H1 (cell line): ENCODE measurements around the gene INHBB. TPM values are rescaled to one million over a fixed set of nuclear protein-coding genes. Genes with fewer than 3 reads are reported as not detected.

Experiments used
- CTCF ChIA-PET: fragments of 300-600 bp; sonication (Branson Sonifier 250); formaldehyde crosslinking; loops from one replicate; lab custom pipeline; 2021; ENCODE audit not compliant: partially characterized antibody; lab: Charles Lee
- POLR2A ChIA-PET: fragments of 300-600 bp; sonication (Branson Sonifier 250); formaldehyde crosslinking; loops from one replicate; lab custom pipeline; 2021; ENCODE audit warnings: inconsistent platforms; ENCODE audit not compliant: partially characterized antibody; lab: Charles Lee
- DNase-seq, 2 experiments: peaks; one replicate each; pipeline versions ENCODE4 v3.0.0 to v3.0.0-alpha.2; 2010 to 2022; ENCODE audit warnings: low spot score in 2 of 2, low read depth in 1 of 2, mixed read lengths in 1 of 2
- FAIRE-seq: peaks from 2 replicates; lab custom pipeline; 2011; peaks lifted over from hg19 to GRCh38; lab: Jason Lieb, UNC
- H2AFZ ChIP-seq: 2 replicates; pipeline ENCODE4 v1.8.1; 2012; ENCODE audit warnings: low read length, inconsistent platforms
- H2AK5ac ChIP-seq: 2 replicates; pipeline ENCODE4 v1.6.1; 2013; ENCODE audit warnings: low read depth, low read length
- H2BK120ac ChIP-seq: replicated peaks from 2 replicates; pipeline ENCODE3; 2013; ENCODE audit warnings: low read depth, low read length, inconsistent platforms
- H2BK12ac ChIP-seq: 2 replicates; pipeline ENCODE4 v1.6.1; 2013; ENCODE audit warnings: low read depth, low read length
- H2BK15ac ChIP-seq: 2 replicates; pipeline ENCODE4 v1.6.1; 2013; ENCODE audit warnings: low read length
- H2BK20ac ChIP-seq: 2 replicates; pipeline ENCODE4 v1.6.1; 2013; ENCODE audit warnings: low read length
- H2BK5ac ChIP-seq: 2 replicates; pipeline ENCODE4 v1.6.1; 2013; ENCODE audit warnings: low read depth, low read length
- H3K14ac ChIP-seq: 2 replicates; pipeline ENCODE4 v1.6.1; 2013; ENCODE audit warnings: inconsistent platforms; ENCODE audit not compliant: insufficient read length
- H3K18ac ChIP-seq: 2 replicates; pipeline ENCODE4 v1.6.1; 2013; ENCODE audit warnings: low read length; ENCODE audit errors: extremely low read depth
- H3K23ac ChIP-seq: 2 replicates; pipeline ENCODE4 v1.6.1; 2013; ENCODE audit warnings: inconsistent platforms; ENCODE audit not compliant: insufficient read length
- H3K23me2 ChIP-seq: 2 replicates; pipeline ENCODE4 v1.6.1; 2013; ENCODE audit warnings: low read depth, low read length
- H3K27ac ChIP-seq: 2 replicates; pipeline ENCODE4 v1.6.1; 2011; ENCODE audit warnings: low read depth, low read length, inconsistent platforms
- H3K27me3 ChIP-seq, 4 experiments: replicated peaks in 1 of 4; 1 replicate in 1 of 4; 2 replicates in 3 of 4; pipeline versions ENCODE4 v1.6.1 to v1.8.1; 2011 to 2013; ENCODE audit warnings: low read length in 3 of 4, mild to moderate bottlenecking in 3 of 4, inconsistent platforms in 2 of 4, mixed read lengths in 2 of 4, moderate library complexity in 1 of 4; ENCODE audit not compliant: control insufficient read depth in 3 of 4, insufficient read depth in 3 of 4; ENCODE audit errors: extremely low read depth in 1 of 4
- H3K36me3 ChIP-seq, 4 experiments: 2 replicates each; pipeline versions ENCODE4 v1.6.1 to v1.8.1; 2011 to 2013; ENCODE audit warnings: mild to moderate bottlenecking in 4 of 4, low read length in 3 of 4, moderate library complexity in 2 of 4, control low read depth in 1 of 4, inconsistent platforms in 1 of 4; ENCODE audit not compliant: insufficient read depth in 4 of 4, control insufficient read depth in 2 of 4
- H3K4ac ChIP-seq: replicated peaks from 2 replicates; pipeline ENCODE3; 2013; ENCODE audit warnings: low read length, low read depth, mixed read lengths, inconsistent platforms; ENCODE audit not compliant: insufficient read length
- H3K4me1 ChIP-seq, 4 experiments: replicated peaks in 1 of 4; 1 replicate in 1 of 4; 2 replicates in 3 of 4; pipeline versions ENCODE4 v1.6.1 to v1.8.1; 2011 to 2013; ENCODE audit warnings: low read length in 3 of 4, inconsistent platforms in 2 of 4, mixed read lengths in 1 of 4; ENCODE audit not compliant: insufficient read depth in 4 of 4, control insufficient read depth in 3 of 4
- H3K4me2 ChIP-seq, 2 experiments: 2 replicates each; pipeline versions ENCODE4 v1.6.1 to v1.8.1; 2011 to 2013; ENCODE audit warnings: low read depth in 2 of 2, low read length in 2 of 2, control low read depth in 1 of 2, inconsistent platforms in 1 of 2, mild to moderate bottlenecking in 1 of 2; ENCODE audit not compliant: insufficient read depth in 1 of 2
- H3K4me3 ChIP-seq, 4 experiments: fragments of 200-600, 300-600 bp in 1 of 4; sonication (generic), shearing (Covaris generic), sonication (Bioruptor Twin) in 1 of 4; 2 replicates each; pipeline versions ENCODE4 v1.5.1 to v1.8.1; 2011 to 2016; ENCODE audit warnings: low read length in 4 of 4, low read depth in 3 of 4, control low read depth in 2 of 4, inconsistent platforms in 2 of 4, mild to moderate bottlenecking in 2 of 4, mixed read lengths in 1 of 4, moderate library complexity in 1 of 4; ENCODE audit not compliant: insufficient read depth in 2 of 4; ENCODE audit errors: extremely low read depth in 1 of 4
- H3K56ac ChIP-seq: replicated peaks from 2 replicates; pipeline ENCODE3; 2013; ENCODE audit warnings: low read depth, mild to moderate bottlenecking, mixed read lengths, low read length, inconsistent platforms; ENCODE audit not compliant: insufficient read length
- H3K79me1 ChIP-seq: 2 replicates; pipeline ENCODE4 v1.6.1; 2013; ENCODE audit warnings: low read depth, low read length, control low read depth
- H3K79me2 ChIP-seq, 2 experiments: 2 replicates each; pipeline versions ENCODE4 v1.6.1 to v1.8.1; 2012 to 2013; ENCODE audit warnings: low read length in 2 of 2, mild to moderate bottlenecking in 2 of 2, inconsistent platforms in 1 of 2; ENCODE audit not compliant: insufficient read depth in 2 of 2, control insufficient read depth in 1 of 2
- H3K9ac ChIP-seq, 4 experiments: replicated peaks in 1 of 4; 1 replicate in 1 of 4; 2 replicates in 3 of 4; pipeline versions ENCODE4 v1.6.1 to v1.8.1; 2011 to 2013; ENCODE audit warnings: low read depth in 3 of 4, low read length in 3 of 4, control low read depth in 2 of 4, mild to moderate bottlenecking in 2 of 4, moderate library complexity in 2 of 4, inconsistent platforms in 1 of 4; ENCODE audit errors: extremely low read depth in 1 of 4
- H3K9me3 ChIP-seq, 2 experiments: 2 replicates each; pipeline versions ENCODE4 v1.6.1 to v1.8.1; 2012 to 2013; ENCODE audit warnings: mild to moderate bottlenecking in 2 of 2, moderate library complexity in 2 of 2, control low read depth in 1 of 2, inconsistent platforms in 1 of 2, low read depth in 1 of 2, low read length in 1 of 2, mixed read lengths in 1 of 2; ENCODE audit not compliant: insufficient read depth in 2 of 2
- H4K20me1 ChIP-seq, 2 experiments: replicated peaks in 1 of 2; 2 replicates each; pipeline versions ENCODE3 to v1.8.1; 2011 to 2013; ENCODE audit warnings: inconsistent platforms in 2 of 2, low read length in 2 of 2, mild to moderate bottlenecking in 1 of 2; ENCODE audit not compliant: insufficient read depth in 2 of 2, control insufficient read depth in 1 of 2
- H4K5ac ChIP-seq: 2 replicates; pipeline ENCODE4 v1.6.1; 2013; ENCODE audit warnings: low read length, low read depth, mixed read lengths, inconsistent platforms; ENCODE audit not compliant: insufficient read length
- H4K8ac ChIP-seq: 2 replicates; pipeline ENCODE4 v1.8.0; 2013; ENCODE audit warnings: mild to moderate bottlenecking, moderate library complexity, low read length, inconsistent platforms; ENCODE audit not compliant: insufficient read depth; ENCODE audit errors: extremely low read depth
- H4K91ac ChIP-seq: replicated peaks from 2 replicates; pipeline ENCODE3; 2013; ENCODE audit warnings: low read length, mixed read lengths, inconsistent platforms; ENCODE audit not compliant: insufficient read length
- HDAC2 ChIP-seq, 2 experiments: fragments of 300-600 bp in 1 of 2; sonication (generic) in 1 of 2; IDR thresholded peaks; 2 replicates each; pipeline ENCODE4 v1.6.1; 2011 to 2012; ENCODE audit warnings: low read depth in 2 of 2, low read length in 2 of 2, mild to moderate bottlenecking in 2 of 2, moderate library complexity in 2 of 2, borderline replicate concordance in 1 of 2, inconsistent platforms in 1 of 2
- NANOG ChIP-seq: IDR thresholded peaks from 2 replicates; pipeline ENCODE4 v1.6.1; 2011; ENCODE audit warnings: low read length, low read depth, mild to moderate bottlenecking, inconsistent platforms; ENCODE audit not compliant: insufficient read depth, poor library complexity, severe bottlenecking
- PHF8 ChIP-seq: fragments of 200-600 bp; sonication (generic); conservative IDR thresholded peaks from 2 replicates; pipeline ENCODE4 v1.7.1; 2012; ENCODE audit warnings: low read depth, mild to moderate bottlenecking, inconsistent platforms, low read length, moderate library complexity
- SIRT6 ChIP-seq: IDR thresholded peaks from one replicate; pipeline ENCODE4 v1.7.1; 2012; ENCODE audit warnings: low read length, inconsistent platforms
- SP1 ChIP-seq: IDR thresholded peaks from 2 replicates; pipeline ENCODE4 v1.6.1; 2011; ENCODE audit warnings: low read depth, low read length
- SRF ChIP-seq: IDR thresholded peaks from 2 replicates; pipeline ENCODE4 v1.6.1; 2011; ENCODE audit warnings: mild to moderate bottlenecking, low read depth, low read length, moderate library complexity
- TAF7 ChIP-seq: optimal IDR thresholded peaks from 2 replicates; pipeline ENCODE3; 2011; ENCODE audit warnings: low read depth, mild to moderate bottlenecking, inconsistent platforms, low read length, moderate library complexity, borderline replicate concordance
- TCF12 ChIP-seq: IDR thresholded peaks from 2 replicates; pipeline ENCODE4 v1.6.1; 2011; ENCODE audit warnings: low read depth, mild to moderate bottlenecking, low read length
- WGBS, 2 experiments: shearing (Covaris generic) in 1 of 2; methylation state at CpG; one replicate each; pipeline versions ENCODE4 v1.1.6 to v1.1.7; 2013 to 2015; ENCODE audit warnings: low lambda C conversion rate in 2 of 2, mixed read lengths in 2 of 2, inconsistent platforms in 1 of 2, low coverage in 1 of 2, missing lambda C conversion rate in 1 of 2; ENCODE audit not compliant: insufficient replicate concordance in 2 of 2, insufficient coverage in 1 of 2, insufficient read length in 1 of 2; ENCODE audit errors: extremely low coverage in 1 of 2, missing lambda C conversion rate in 1 of 2; 5-methylcytosine and 5-hydroxymethylcytosine counted together
- polyA plus RNA-seq, 7 experiments: library from polyadenylated mRNA; depleted of rRNA in 3 of 7; stranded (reverse) in 5 of 7; unstranded in 2 of 7; fragments of >200 nt in 5 of 7; fragments of 200-250 nt in 2 of 7; gene quantifications; 1 replicate in 5 of 7; 2 replicates in 1 of 7; 4 replicates in 1 of 7; pipeline versions ENCODE4 v1.2.1 to v1.2.3, GENCODE V29; 2011 to 2013; ENCODE audit warnings: missing spikeins in 2 of 7, mixed read lengths in 2 of 7
- total RNA-seq: library from RNA; stranded (reverse); fragmentation: NEBNext Ultra II Directional; extraction: Animal tissue kit (Norgen Biotek cat#: 25700); gene quantifications from 2 replicates; pipeline ENCODE4 v1.2.1, GENCODE V29; 2021
- TF ChIP-seq, protein P1 (sequence below): IDR thresholded peaks from 2 replicates; pipeline ENCODE4 v1.6.1; 2012; ENCODE audit warnings: inconsistent platforms
- TF ChIP-seq, protein P2 (sequence below): IDR thresholded peaks from 2 replicates; pipeline ENCODE4 v1.6.1; 2011; ENCODE audit warnings: low read length, improper control_type of control experiment

Gene INHBB
- total and polyA plus RNA-seq, 2 of the 8 experiments (the other 6 are each of a cell fraction or from before 2014, with no cell fraction given) = 0.30 to 0.32 TPM

DNA sequence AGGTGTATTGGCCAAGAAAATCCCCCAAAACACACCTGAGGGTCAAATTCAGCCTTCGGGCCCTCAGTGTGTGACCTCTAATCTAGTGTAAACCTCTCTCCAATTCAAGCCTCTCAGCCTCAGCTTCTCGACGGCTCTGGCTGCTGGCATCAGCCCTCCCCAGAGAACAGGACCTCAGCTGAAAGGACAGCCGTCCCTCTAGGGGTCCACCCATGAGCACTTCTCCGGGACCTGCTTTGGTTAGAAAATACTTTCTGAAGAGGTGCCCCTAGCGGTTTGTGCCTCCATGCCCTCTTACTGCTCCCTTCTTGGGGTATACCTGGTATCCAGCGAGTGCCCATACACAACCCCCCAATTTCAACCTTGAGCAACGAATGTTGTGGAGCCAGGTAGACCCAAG lies 48.8 kb downstream of the INHBB start:
- Histone ChIP-seq H3K4me2 (no peak overlapping the region), H3K79me2 (no peaks in the 10 kb centered on the region), H2BK20ac (0 out of 2 replicates have a peak overlapping the region, but pooled peaks have one; percentile 23), H3K4me3 (no peak overlapping the region), H4K20me1 (no peaks in the 10 kb centered on the region), H4K91ac (no peak overlapping the region), H3K23me2 (no peaks in the 10 kb centered on the region), H2BK15ac (no peak overlapping the region), H2BK5ac (no peak overlapping the region), H3K79me1 (no peaks in the 10 kb centered on the region), H3K4me1 (peaks cover 0 to 14% (median 0%) of the 10 kb centered on the region in 4 experiments; a peak in 3 of 7 replicates), H2AFZ (no peak overlapping the region), H3K27ac (no peak overlapping the region), H3K27me3 (peaks cover 0 to 3% (median 0%) of the 10 kb centered on the region in 4 experiments; a peak in 4 of 7 replicates), H3K14ac (no peak overlapping the region), H3K56ac (no peak overlapping the region), H2BK12ac (no peak overlapping the region), H3K4ac (no peak overlapping the region), H2AK5ac (no peak overlapping the region), H2BK120ac (no peak overlapping the region), H3K18ac (no peak overlapping the region; the same call in 1 of the 2 replicates), H3K9ac (no peak overlapping the region), H3K36me3 (no peaks in the 10 kb centered on the region), H3K23ac (no peak overlapping the region), H4K8ac (no peak overlapping the region), H3K9me3 (no peaks in the 10 kb centered on the region), H4K5ac (no peak overlapping the region)
- WGBS, 2 experiments = 88% methylated on average over 7 of the region's 8 CpGs; no CpG with 5 or more reads in 1 of the 2 experiments
- DNase-seq (no peak), FAIRE-seq (no peak)
- CTCF ChIA-PET = interaction anchor here (0.7 to 4.0 kb wide), 8 partner anchors 9 to 286 kb away, joined by 3 to 19 read pairs (median 5); no protein-coding TSS in a partner anchor
- POLR2A ChIA-PET = interaction anchor here (1.0 kb wide), 1 partner anchor 680 kb away, joined by 3 read pairs; no protein-coding TSS in a partner anchor
- TF ChIP-seq SIRT6 (no peak), HDAC2 (IDR thresholded peaks at IDR 0.05; ENCODE audit: borderline replicate concordance in 1 of 2, low read depth in 2 of 2, low read length in 2 of 2) (no peak), SRF (no peak), TAF7 (no peak), NANOG (no peak), TCF12 (no peak), SP1 (no peak), PHF8 (no peak)
- TF ChIP-seq, protein P1, sequence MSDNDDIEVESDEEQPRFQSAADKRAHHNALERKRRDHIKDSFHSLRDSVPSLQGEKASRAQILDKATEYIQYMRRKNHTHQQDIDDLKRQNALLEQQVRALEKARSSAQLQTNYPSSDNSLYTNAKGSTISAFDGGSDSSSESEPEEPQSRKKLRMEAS = no peak
- TF ChIP-seq, protein P2, sequence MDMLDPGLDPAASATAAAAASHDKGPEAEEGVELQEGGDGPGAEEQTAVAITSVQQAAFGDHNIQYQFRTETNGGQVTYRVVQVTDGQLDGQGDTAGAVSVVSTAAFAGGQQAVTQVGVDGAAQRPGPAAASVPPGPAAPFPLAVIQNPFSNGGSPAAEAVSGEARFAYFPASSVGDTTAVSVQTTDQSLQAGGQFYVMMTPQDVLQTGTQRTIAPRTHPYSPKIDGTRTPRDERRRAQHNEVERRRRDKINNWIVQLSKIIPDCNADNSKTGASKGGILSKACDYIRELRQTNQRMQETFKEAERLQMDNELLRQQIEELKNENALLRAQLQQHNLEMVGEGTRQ = no peak
